Stimulated activated naive CD4-positive, alpha-beta T cell (primary cell): Measurements from ENCODE around the gene GOLGA6L9.
"Not testable (repeated sequence)": the region's sequence is repeated elsewhere in the genome, so short reads cannot be mapped to it uniquely, and the experiment has no call there.

Source experiments
- DNase-seq, 6 experiments: peaks; one replicate each; lab custom pipeline; 2025; lab: John Stamatoyannopoulos, UW

GOLGA6L9 gene

GRCh38 chr15:82429693-82430092 lies at the start of gene GOLGA6L9:
TSS of gene GOLGA6L9 (plus strand) at chr15:82429816. CDS start at chr15:82430080, 264 bp downstream.
- not testable (repeated sequence) for DNase-seq

GRCh38 chr15:82381330-82381955 lies 48.2 kb upstream of the GOLGA6L9 start:
- DNase-seq, result not testable (repeated sequence)

GRCh38 chr15:82387209-82387608 lies 42.4 kb upstream of the GOLGA6L9 start:
- DNase-seq, result not testable (repeated sequence)

GRCh38 chr15:82390152-82390551 lies 39.5 kb upstream of the GOLGA6L9 start:
- not testable (repeated sequence) for DNase-seq

- DNase-seq, result not testable (repeated sequence)
Observed at GRCh38 chr15:82392077-82392476, 37.5 kb upstream of the GOLGA6L9 start.

GRCh38 chr15:82393671-82394070 lies 35.9 kb upstream of the GOLGA6L9 start:
- DNase-seq, result no peak

- DNase-seq, result not testable (repeated sequence)
Observed at GRCh38 chr15:82395788-82396187, 33.8 kb upstream of the GOLGA6L9 start.

- no peak for DNase-seq
Observed at GRCh38 chr15:82397817-82398216, 31.8 kb upstream of the GOLGA6L9 start.

- no peak for DNase-seq
Observed at GRCh38 chr15:82398785-82399184, 30.8 kb upstream of the GOLGA6L9 start.

GRCh38 chr15:82399366-82400103 lies 30.1 kb upstream of the GOLGA6L9 start:
- not testable (repeated sequence) for DNase-seq

GRCh38 chr15:82401918-82402317 lies 27.7 kb upstream of the GOLGA6L9 start:
- DNase-seq, result not testable (repeated sequence)

GRCh38 chr15:82402341-82402740 lies 27.3 kb upstream of the GOLGA6L9 start:
- not testable (repeated sequence) for DNase-seq

GRCh38 chr15:82406211-82406610 lies 23.4 kb upstream of the GOLGA6L9 start:
- DNase-seq, result not testable (repeated sequence)

- not testable (repeated sequence) for DNase-seq
Observed at GRCh38 chr15:82410306-82410705, 19.3 kb upstream of the GOLGA6L9 start.

- not testable (repeated sequence) for DNase-seq
Observed at GRCh38 chr15:82411595-82411994, 18.0 kb upstream of the GOLGA6L9 start.

GRCh38 chr15:82414525-82415191 lies 15.0 kb upstream of the GOLGA6L9 start:
- not testable (repeated sequence) for DNase-seq

GRCh38 chr15:82420516-82420915 lies 9.1 kb upstream of the GOLGA6L9 start:
- not testable (repeated sequence) for DNase-seq

GRCh38 chr15:82420966-82421365 lies 8.7 kb upstream of the GOLGA6L9 start:
- DNase-seq, result not testable (repeated sequence)

- DNase-seq, result not testable (repeated sequence)
Observed at GRCh38 chr15:82427117-82427516, 2.5 kb upstream of the GOLGA6L9 start.

GRCh38 chr15:82445420-82445819 lies 15.8 kb downstream of the GOLGA6L9 start:
- not testable (repeated sequence) for DNase-seq

GRCh38 chr15:82457336-82457735 lies 27.7 kb downstream of the GOLGA6L9 start:
- DNase-seq, result not testable (repeated sequence)

- DNase-seq, result not testable (repeated sequence)
Observed at GRCh38 chr15:82465629-82466028, 36.0 kb downstream of the GOLGA6L9 start.

GRCh38 chr15:82468205-82468604 lies 38.6 kb downstream of the GOLGA6L9 start:
- DNase-seq, result not testable (repeated sequence)
